Vagina (tissue), 2 donors: ENCODE measurements around the gene QSOX1. TPM values are rescaled to one million over a fixed set of nuclear protein-coding genes. Genes with fewer than 3 reads are reported as not detected.
A peak's percentile ranks its signal among the peaks of the same experiment; 100 is the strongest.

ENCODE experiments used
- DNase-seq, 2 donors: peaks; one replicate each; pipeline ENCODE4 v3.0.0-alpha.2; 2017; ENCODE audit errors: extremely low spot score in 2 of 2
- H3K27ac ChIP-seq: fragments of 200-600 bp; sonication (generic); one replicate; pipeline ENCODE4 v1.5.1; 2019
- H3K27me3 ChIP-seq: fragments of 200-600 bp; sonication (generic); one replicate; pipeline ENCODE4 v1.5.1; 2019
- H3K36me3 ChIP-seq, 2 donors: fragments of 200-600 bp; sonication (generic); one replicate each; pipeline ENCODE4 v1.5.1; 2017 to 2019
- H3K4me1 ChIP-seq: fragments of 200-600 bp; sonication (generic); one replicate; pipeline ENCODE4 v1.5.1; 2019
- H3K4me3 ChIP-seq, 2 donors: fragments of 200-600 bp; sonication (generic); 1 replicate in 1 of 2; 2 replicates in 1 of 2; pipeline ENCODE4 v1.5.1; 2016 to 2019
- H3K9me3 ChIP-seq: fragments of 200-600 bp; sonication (generic); one replicate; pipeline ENCODE4 v1.5.1; 2019
- POLR2A ChIP-seq, 2 donors: fragments of 450-650 bp; IDR thresholded peaks; one replicate each; pipeline ENCODE4 v1.6.1; 2017; ENCODE audit warnings: antibody characterized with exemption in 2 of 2, mild to moderate bottlenecking in 2 of 2, moderate library complexity in 2 of 2
- POLR2AphosphoS5 ChIP-seq, 2 donors: sonication (generic); formaldehyde crosslinking; IDR thresholded peaks; one replicate each; pipeline ENCODE4 v1.9.0; 2017; ENCODE audit warnings: antibody characterized with exemption in 2 of 2, mild to moderate bottlenecking in 2 of 2, low read depth in 1 of 2; ENCODE audit not compliant: insufficient read depth in 1 of 2
- intact Hi-C: fragments of 100-400 bp; cut with DNase I; formaldehyde crosslinking; loops from one replicate; pipeline ENCODE4 v1.15.1; 2023
- total RNA-seq: library from RNA; depleted of rRNA; stranded (reverse); fragments of >200 nt; gene quantifications from one replicate; pipeline ENCODE4 v1.2.3, GENCODE V29; 2016
- TF ChIP-seq, protein P1 (sequence below), 3 experiments: fragments of 450-650 bp in 2 of 3; fragments of 200-600 bp in 1 of 3; sonication (generic) in 1 of 3; IDR thresholded peaks; one replicate each; pipeline ENCODE4 v1.5.1; 2017 to 2019; ENCODE audit warnings: antibody characterized with exemption in 3 of 3, mild to moderate bottlenecking in 2 of 3, moderate library complexity in 2 of 3

QSOX1 gene, protein sequence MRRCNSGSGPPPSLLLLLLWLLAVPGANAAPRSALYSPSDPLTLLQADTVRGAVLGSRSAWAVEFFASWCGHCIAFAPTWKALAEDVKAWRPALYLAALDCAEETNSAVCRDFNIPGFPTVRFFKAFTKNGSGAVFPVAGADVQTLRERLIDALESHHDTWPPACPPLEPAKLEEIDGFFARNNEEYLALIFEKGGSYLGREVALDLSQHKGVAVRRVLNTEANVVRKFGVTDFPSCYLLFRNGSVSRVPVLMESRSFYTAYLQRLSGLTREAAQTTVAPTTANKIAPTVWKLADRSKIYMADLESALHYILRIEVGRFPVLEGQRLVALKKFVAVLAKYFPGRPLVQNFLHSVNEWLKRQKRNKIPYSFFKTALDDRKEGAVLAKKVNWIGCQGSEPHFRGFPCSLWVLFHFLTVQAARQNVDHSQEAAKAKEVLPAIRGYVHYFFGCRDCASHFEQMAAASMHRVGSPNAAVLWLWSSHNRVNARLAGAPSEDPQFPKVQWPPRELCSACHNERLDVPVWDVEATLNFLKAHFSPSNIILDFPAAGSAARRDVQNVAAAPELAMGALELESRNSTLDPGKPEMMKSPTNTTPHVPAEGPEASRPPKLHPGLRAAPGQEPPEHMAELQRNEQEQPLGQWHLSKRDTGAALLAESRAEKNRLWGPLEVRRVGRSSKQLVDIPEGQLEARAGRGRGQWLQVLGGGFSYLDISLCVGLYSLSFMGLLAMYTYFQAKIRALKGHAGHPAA
- 103 TPM for total RNA-seq

DNA sequence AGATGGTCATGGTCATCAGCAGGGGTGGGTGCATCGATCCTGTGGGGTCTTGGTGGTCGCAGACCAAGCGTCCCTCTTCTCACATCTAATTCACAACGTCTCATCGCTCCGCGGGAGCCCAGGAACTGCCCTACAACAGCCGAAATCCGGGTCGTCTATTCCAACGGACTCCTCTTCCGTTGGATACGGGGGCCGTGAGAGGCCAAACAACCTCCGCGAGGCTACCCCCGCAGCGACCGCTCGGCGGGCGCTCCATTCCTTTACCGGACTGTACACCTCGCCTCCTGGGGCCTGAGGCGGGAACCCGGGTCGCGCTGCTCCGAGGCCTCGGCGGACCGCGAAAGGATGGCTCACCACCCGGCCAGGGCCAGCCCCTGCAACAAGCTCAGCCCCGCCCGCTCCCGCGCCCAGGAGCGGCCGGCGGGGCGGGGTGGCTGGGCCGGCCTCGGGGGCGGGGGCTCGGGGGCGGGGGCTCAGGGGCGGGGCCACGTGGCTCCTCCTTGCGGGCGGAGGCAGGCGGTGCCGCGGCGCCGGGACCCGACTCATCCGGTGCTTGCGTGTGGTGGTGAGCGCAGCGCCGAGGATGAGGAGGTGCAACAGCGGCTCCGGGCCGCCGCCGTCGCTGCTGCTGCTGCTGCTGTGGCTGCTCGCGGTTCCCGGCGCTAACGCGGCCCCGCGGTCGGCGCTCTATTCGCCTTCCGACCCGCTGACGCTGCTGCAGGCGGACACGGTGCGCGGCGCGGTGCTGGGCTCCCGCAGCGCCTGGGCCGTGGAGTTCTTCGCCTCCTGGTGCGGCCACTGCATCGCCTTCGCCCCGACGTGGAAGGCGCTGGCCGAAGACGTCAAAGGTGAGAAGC, at the start of gene QSOX1:
Gene QSOX1 (plus strand): TSS at position 545 of the 857 bp plus-strand sequence. CDS start 39 bp downstream, at position 584.
- Histone ChIP-seq H3K4me3 (peak within 1 kb of the TSS; percentile 72 to 91), H3K27me3 (no peaks in the 10 kb centered on the region), H3K9me3 (no peaks in the 10 kb centered on the region), H3K4me1 (peaks cover 42% of the 10 kb centered on the region), H3K36me3 (no peaks in the 10 kb centered on the region), H3K27ac (peak within 1 kb of the TSS; percentile 83)
- DNase-seq = peak; percentile 92 to 96
- TF ChIP-seq, protein P1, sequence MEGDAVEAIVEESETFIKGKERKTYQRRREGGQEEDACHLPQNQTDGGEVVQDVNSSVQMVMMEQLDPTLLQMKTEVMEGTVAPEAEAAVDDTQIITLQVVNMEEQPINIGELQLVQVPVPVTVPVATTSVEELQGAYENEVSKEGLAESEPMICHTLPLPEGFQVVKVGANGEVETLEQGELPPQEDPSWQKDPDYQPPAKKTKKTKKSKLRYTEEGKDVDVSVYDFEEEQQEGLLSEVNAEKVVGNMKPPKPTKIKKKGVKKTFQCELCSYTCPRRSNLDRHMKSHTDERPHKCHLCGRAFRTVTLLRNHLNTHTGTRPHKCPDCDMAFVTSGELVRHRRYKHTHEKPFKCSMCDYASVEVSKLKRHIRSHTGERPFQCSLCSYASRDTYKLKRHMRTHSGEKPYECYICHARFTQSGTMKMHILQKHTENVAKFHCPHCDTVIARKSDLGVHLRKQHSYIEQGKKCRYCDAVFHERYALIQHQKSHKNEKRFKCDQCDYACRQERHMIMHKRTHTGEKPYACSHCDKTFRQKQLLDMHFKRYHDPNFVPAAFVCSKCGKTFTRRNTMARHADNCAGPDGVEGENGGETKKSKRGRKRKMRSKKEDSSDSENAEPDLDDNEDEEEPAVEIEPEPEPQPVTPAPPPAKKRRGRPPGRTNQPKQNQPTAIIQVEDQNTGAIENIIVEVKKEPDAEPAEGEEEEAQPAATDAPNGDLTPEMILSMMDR (IDR thresholded peaks at IDR 0.05) = peak in 1 of 3 experiments; percentile 4
- TF ChIP-seq POLR2A (IDR thresholded peaks at IDR 0.05) (peak in 1 of 2 donors; percentile 88), POLR2AphosphoS5 (IDR thresholded peaks at IDR 0.05; ENCODE audit: insufficient read depth in 1 of 2, low read depth in 1 of 2) (peak; percentile 57 to 86)
- intact Hi-C loops = loop anchor here (10.0 kb wide), 1 partner anchor 270 kb away; the partner anchor contains the start of gene TOR1AIP1

DNA sequence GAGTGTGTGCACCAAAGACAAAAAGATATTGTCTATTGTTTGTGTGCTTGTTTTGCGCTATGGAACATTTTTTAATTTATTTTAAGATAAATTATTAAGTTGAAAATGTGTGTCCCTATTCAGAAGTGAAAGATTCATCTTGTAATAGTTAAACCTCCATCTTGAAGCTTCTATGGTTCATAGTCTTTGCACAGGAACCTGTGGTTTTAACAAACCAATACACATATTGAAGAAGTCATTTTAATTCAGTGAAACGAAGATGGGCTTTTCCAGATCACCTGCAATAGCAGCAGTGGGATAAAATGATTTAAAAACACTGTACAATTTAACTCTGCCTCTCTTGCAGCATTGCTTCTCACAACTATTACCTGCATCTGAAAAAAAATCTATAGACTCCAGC, 42.6 kb upstream of the QSOX1 start:
- no peaks in the 10 kb centered on the region for H3K9me3 ChIP-seq
- intact Hi-C loops = loop anchor here (10.0 kb wide), 1 partner anchor 63 kb away; no protein-coding TSS in a partner anchor
- peak overlapping the region; percentile 31 for H3K27ac ChIP-seq
- H3K4me3 ChIP-seq = no peak overlapping the region
- TF ChIP-seq, protein P1 (IDR thresholded peaks at IDR 0.05) = no peak
- no peak for TF ChIP-seq POLR2AphosphoS5 (IDR thresholded peaks at IDR 0.05; ENCODE audit: insufficient read depth in 1 of 2, low read depth in 1 of 2)
- TF ChIP-seq POLR2A (IDR thresholded peaks at IDR 0.05) = no peak
- H3K4me1 ChIP-seq = peaks cover 13% of the 10 kb centered on the region
- H3K27me3 ChIP-seq = no peaks in the 10 kb centered on the region
- no peak for DNase-seq
- H3K36me3 ChIP-seq = peaks cover 0 to 19% of the 10 kb centered on the region in 2 donors

DNA sequence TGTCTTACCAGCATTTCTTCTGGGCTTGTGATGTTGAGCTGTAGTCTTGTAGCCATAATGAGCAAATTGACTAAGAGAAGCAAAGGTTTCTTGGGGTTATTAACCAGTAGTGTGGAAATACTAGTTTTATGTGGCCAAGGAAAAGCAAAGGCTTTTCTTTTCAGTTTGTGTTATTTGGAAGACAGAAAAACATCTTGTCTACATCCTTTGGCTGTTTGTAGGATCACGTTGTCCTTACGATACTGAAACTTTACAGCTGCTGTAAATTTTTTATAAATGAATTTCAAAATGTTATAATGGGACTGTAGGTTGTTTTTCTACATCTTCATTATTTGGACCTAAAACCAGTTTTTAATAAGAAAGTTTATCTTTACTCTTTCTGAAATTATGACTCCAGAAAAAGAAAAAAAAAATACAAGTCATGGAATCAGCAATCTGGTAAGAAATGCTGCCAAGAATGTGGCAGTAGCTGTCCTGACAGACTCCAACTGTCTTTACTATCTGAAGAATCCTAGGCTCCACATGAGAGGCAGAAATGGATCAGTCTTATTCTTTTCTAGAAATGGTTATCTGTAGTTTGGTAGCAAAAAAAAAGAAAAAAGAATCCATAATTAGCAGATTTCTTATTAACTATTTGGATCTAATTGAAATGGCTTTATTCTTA, 41.6 kb upstream of the QSOX1 start:
- TF ChIP-seq POLR2AphosphoS5 (IDR thresholded peaks at IDR 0.05; ENCODE audit: insufficient read depth in 1 of 2, low read depth in 1 of 2) = no peak
- TF ChIP-seq, protein P1 (IDR thresholded peaks at IDR 0.05) = no peak
- no peak for TF ChIP-seq POLR2A (IDR thresholded peaks at IDR 0.05)
- Histone ChIP-seq H3K9me3 (no peaks in the 10 kb centered on the region), H3K27me3 (no peaks in the 10 kb centered on the region), H3K4me3 (no peak overlapping the region), H3K27ac (peak overlapping the region; percentile 22), H3K36me3 (peaks cover 0 to 19% of the 10 kb centered on the region in 2 donors), H3K4me1 (peaks cover 24% of the 10 kb centered on the region)
- intact Hi-C loops = loop anchor here (10.0 kb wide), 1 partner anchor 62 kb away; no protein-coding TSS in a partner anchor
- DNase-seq = no peak

DNA sequence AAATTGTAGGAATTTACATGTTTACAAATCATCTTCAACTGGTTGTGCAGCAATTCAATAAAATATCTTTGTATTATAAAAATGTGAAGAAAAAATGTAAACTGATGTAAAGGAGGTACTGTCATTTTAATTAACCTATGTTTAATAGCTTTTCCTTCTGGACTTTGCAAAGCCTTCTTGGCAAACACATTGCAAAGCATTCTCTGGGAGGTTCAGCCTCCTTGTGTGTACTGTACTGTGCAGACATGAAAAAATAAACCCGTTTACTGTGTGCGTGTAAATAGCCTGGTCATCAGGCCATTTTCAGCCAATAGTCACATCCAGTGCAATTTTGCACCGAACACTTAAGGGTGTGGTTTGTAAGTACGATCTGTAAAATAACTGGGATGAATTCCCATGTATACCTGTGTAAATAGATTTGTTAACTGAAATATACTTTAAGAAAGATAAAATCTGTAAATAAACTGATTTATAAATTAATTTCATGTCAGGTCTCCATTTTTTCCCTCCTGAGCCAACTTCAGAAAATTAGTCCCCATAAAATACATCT, 40.2 kb upstream of the QSOX1 start:
- intact Hi-C loops = loop anchor here (10.0 kb wide), 1 partner anchor 60 kb away; no protein-coding TSS in a partner anchor
- Histone ChIP-seq H3K4me3 (no peak overlapping the region), H3K36me3 (peaks cover 0 to 19% of the 10 kb centered on the region in 2 donors), H3K4me1 (peaks cover 25% of the 10 kb centered on the region), H3K27me3 (no peaks in the 10 kb centered on the region), H3K27ac (no peak overlapping the region), H3K9me3 (no peaks in the 10 kb centered on the region)
- TF ChIP-seq POLR2A (IDR thresholded peaks at IDR 0.05) = no peak
- no peak for TF ChIP-seq POLR2AphosphoS5 (IDR thresholded peaks at IDR 0.05; ENCODE audit: insufficient read depth in 1 of 2, low read depth in 1 of 2)
- TF ChIP-seq, protein P1 (IDR thresholded peaks at IDR 0.05) = no peak
- DNase-seq = no peak
